Measurements from ENCODE around the gene LRRN4. TPM values are rescaled to one million over a fixed set of nuclear protein-coding genes. Genes with fewer than 3 reads are reported as not detected.

The LRRN4 gene
- polyA plus RNA-seq, 1 donor from 2014 or later, result 0.26 TPM

DNA sequence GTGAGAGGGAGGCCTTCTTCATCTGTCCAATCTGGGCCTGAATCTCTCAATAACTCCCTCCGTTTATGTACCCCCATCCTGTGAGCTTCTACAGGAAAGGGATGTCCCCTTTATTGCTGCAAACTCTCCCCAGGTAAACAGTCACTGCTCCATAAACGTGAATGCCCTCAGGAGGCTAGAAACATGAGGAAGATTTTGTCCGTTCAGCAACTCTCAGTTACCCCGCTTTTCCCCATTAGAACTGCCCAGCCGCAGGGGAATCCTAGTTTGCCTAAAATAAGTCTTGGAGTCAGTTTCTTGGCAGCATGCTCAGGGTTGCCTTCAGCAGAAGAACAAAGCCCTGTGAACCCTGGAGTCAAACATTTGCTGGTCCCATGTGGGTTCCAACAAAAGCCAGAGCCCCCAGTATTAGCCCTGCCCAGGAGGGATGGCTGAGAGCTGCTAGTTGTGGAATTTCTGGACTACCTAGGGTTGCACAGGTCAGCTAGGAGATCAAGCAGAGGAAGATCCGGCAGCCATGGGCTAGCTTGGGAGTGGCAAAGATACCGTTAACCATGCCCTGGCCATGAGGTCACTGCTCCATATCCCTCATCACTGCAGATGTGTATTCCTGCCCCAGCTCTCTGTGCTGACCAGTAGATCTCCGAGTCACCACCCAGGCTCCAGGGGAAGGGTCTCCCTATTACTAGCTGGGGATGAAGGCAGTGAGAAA is 640 bp downstream of the LRRN4 start:
- Histone ChIP-seq H3F3A (ENCODE audit: insufficient read depth, low read length, poor library complexity, severe bottlenecking) (no peaks in the 10 kb centered on the region), H3K36me3 (ENCODE audit: insufficient read depth, low read length) (no peaks in the 10 kb centered on the region), H2AFZ (ENCODE audit: low read depth, low read length) (no peak overlapping the region), H3K4me3 (ENCODE audit: low read length) (no peak overlapping the region), H3K27ac (ENCODE audit: low read length) (no peak overlapping the region), H3K27me3 (ENCODE audit: insufficient read depth, low read depth, low read length) (peaks cover 45% of the 10 kb centered on the region), H3K4me2 (ENCODE audit: low read length) (no peak overlapping the region), H3K79me2 (replicated peaks; ENCODE audit: insufficient read depth, low read length) (no peaks in the 10 kb centered on the region), H3K9me2 (ENCODE audit: insufficient read depth, low read length) (no peaks in the 10 kb centered on the region), H4K20me1 (ENCODE audit: insufficient read depth) (no peaks in the 10 kb centered on the region), H3K9me3 (ENCODE audit: low read length) (no peaks in the 10 kb centered on the region), H3K9ac (ENCODE audit: low read length) (no peak overlapping the region)
- TF ChIP-seq RAD21 (conservative IDR thresholded peaks at IDR 0.05) (no peak), POLR2AphosphoS5 (IDR thresholded peaks at IDR 0.05) (no peak), SMC3 (conservative IDR thresholded peaks at IDR 0.05; ENCODE audit: poor library complexity) (no peak), TAF1 (IDR thresholded peaks at IDR 0.05; ENCODE audit: low read depth) (no peak), EZH2 (IDR thresholded peaks at IDR 0.05; ENCODE audit: borderline replicate concordance, insufficient read depth, low read length, poor library complexity, severe bottlenecking) (no peak), EP300 (conservative IDR thresholded peaks at IDR 0.05; ENCODE audit: poor library complexity, severe bottlenecking) (no peak), MXI1 (conservative IDR thresholded peaks at IDR 0.05; ENCODE audit: poor library complexity, severe bottlenecking) (no peak)
- TF ChIP-seq, protein P1, sequence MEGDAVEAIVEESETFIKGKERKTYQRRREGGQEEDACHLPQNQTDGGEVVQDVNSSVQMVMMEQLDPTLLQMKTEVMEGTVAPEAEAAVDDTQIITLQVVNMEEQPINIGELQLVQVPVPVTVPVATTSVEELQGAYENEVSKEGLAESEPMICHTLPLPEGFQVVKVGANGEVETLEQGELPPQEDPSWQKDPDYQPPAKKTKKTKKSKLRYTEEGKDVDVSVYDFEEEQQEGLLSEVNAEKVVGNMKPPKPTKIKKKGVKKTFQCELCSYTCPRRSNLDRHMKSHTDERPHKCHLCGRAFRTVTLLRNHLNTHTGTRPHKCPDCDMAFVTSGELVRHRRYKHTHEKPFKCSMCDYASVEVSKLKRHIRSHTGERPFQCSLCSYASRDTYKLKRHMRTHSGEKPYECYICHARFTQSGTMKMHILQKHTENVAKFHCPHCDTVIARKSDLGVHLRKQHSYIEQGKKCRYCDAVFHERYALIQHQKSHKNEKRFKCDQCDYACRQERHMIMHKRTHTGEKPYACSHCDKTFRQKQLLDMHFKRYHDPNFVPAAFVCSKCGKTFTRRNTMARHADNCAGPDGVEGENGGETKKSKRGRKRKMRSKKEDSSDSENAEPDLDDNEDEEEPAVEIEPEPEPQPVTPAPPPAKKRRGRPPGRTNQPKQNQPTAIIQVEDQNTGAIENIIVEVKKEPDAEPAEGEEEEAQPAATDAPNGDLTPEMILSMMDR (IDR thresholded peaks at IDR 0.05; ENCODE audit: poor library complexity, severe bottlenecking), result no peak
- TF ChIP-seq, protein P2, sequence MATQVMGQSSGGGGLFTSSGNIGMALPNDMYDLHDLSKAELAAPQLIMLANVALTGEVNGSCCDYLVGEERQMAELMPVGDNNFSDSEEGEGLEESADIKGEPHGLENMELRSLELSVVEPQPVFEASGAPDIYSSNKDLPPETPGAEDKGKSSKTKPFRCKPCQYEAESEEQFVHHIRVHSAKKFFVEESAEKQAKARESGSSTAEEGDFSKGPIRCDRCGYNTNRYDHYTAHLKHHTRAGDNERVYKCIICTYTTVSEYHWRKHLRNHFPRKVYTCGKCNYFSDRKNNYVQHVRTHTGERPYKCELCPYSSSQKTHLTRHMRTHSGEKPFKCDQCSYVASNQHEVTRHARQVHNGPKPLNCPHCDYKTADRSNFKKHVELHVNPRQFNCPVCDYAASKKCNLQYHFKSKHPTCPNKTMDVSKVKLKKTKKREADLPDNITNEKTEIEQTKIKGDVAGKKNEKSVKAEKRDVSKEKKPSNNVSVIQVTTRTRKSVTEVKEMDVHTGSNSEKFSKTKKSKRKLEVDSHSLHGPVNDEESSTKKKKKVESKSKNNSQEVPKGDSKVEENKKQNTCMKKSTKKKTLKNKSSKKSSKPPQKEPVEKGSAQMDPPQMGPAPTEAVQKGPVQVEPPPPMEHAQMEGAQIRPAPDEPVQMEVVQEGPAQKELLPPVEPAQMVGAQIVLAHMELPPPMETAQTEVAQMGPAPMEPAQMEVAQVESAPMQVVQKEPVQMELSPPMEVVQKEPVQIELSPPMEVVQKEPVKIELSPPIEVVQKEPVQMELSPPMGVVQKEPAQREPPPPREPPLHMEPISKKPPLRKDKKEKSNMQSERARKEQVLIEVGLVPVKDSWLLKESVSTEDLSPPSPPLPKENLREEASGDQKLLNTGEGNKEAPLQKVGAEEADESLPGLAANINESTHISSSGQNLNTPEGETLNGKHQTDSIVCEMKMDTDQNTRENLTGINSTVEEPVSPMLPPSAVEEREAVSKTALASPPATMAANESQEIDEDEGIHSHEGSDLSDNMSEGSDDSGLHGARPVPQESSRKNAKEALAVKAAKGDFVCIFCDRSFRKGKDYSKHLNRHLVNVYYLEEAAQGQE (IDR thresholded peaks at IDR 0.05; ENCODE audit: borderline replicate concordance), result no peak

DNA sequence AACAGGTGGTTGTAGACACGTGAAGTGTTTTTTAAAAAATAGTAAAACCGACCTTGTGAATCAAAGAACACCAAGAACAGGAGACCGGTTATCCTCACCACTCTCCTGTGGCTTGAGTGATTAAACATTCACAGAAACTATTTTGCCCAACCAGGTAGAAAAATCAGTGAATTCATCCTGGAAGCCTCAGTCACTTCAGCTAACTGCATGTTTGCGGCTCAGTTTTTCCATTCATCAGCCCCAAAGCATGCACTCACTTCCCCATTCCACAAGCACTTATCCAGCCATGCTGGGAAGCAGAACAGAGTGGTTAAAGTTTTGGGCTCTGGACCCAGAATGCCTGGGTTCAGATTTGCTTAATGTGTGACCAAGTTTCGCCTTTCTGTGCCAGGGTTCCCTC is 2.4 kb downstream of the LRRN4 start:
- Histone ChIP-seq H3K4me3 (ENCODE audit: low read length) (peak overlapping the region; percentile 72), H3K79me2 (replicated peaks; ENCODE audit: insufficient read depth, low read length) (no peaks in the 10 kb centered on the region), H3K9me2 (ENCODE audit: insufficient read depth, low read length) (no peaks in the 10 kb centered on the region), H4K20me1 (ENCODE audit: insufficient read depth) (no peaks in the 10 kb centered on the region), H2AFZ (ENCODE audit: low read depth, low read length) (no peak overlapping the region), H3K36me3 (ENCODE audit: insufficient read depth, low read length) (no peaks in the 10 kb centered on the region), H3K27me3 (ENCODE audit: insufficient read depth, low read depth, low read length) (peaks cover 45% of the 10 kb centered on the region), H3K9ac (ENCODE audit: low read length) (peak overlapping the region; percentile 57), H3K4me2 (ENCODE audit: low read length) (peak overlapping the region; percentile 49), H3K27ac (ENCODE audit: low read length) (no peak overlapping the region), H3K9me3 (ENCODE audit: low read length) (no peaks in the 10 kb centered on the region), H3F3A (ENCODE audit: insufficient read depth, low read length, poor library complexity, severe bottlenecking) (no peaks in the 10 kb centered on the region)
- no peak for TF ChIP-seq TAF1 (IDR thresholded peaks at IDR 0.05; ENCODE audit: low read depth)
- TF ChIP-seq MXI1 (conservative IDR thresholded peaks at IDR 0.05; ENCODE audit: poor library complexity, severe bottlenecking), result no peak
- TF ChIP-seq, protein P1 (IDR thresholded peaks at IDR 0.05; ENCODE audit: poor library complexity, severe bottlenecking), result no peak
- TF ChIP-seq RAD21 (conservative IDR thresholded peaks at IDR 0.05), result no peak
- TF ChIP-seq EP300 (conservative IDR thresholded peaks at IDR 0.05; ENCODE audit: poor library complexity, severe bottlenecking), result no peak
- no peak for TF ChIP-seq POLR2AphosphoS5 (IDR thresholded peaks at IDR 0.05)
- TF ChIP-seq, protein P2 (IDR thresholded peaks at IDR 0.05; ENCODE audit: borderline replicate concordance), result no peak
- no peak for TF ChIP-seq SMC3 (conservative IDR thresholded peaks at IDR 0.05; ENCODE audit: poor library complexity)

Measured in neural cell (in vitro differentiated cells).